Activated CD4-positive, alpha-beta T cell treated with anti-CD3 and anti-CD28 coated beads, Interleukin-2, amount 10 ng/mL, durations not matched to agents 24 days and 14 days (primary cell): ENCODE results near the gene CALN1. TPM values are rescaled to one million over a fixed set of nuclear protein-coding genes. Genes with fewer than 3 reads are reported as not detected.

Source experiments
- DNase-seq: peaks from one replicate; pipeline ENCODE4 v3.0.0; 2022
- H3K27ac Mint-ChIP-seq: one replicate; pipeline ENCODE4 v1.8.0; 2022; ENCODE audit warnings: mild to moderate bottlenecking, mixed read lengths
- H3K27me3 Mint-ChIP-seq: one replicate; pipeline ENCODE4 v1.8.0; 2022; ENCODE audit warnings: mixed read lengths
- H3K36me3 Mint-ChIP-seq: one replicate; pipeline ENCODE4 v1.8.0; 2022; ENCODE audit warnings: low read depth, mild to moderate bottlenecking, mixed read lengths
- H3K4me1 Mint-ChIP-seq: one replicate; pipeline ENCODE4 v1.8.0; 2021; ENCODE audit warnings: mixed read lengths
- H3K4me3 Mint-ChIP-seq: one replicate; pipeline ENCODE4 v1.8.0; 2022; ENCODE audit warnings: mild to moderate bottlenecking, moderate library complexity, mixed read lengths
- H3K9me3 Mint-ChIP-seq: one replicate; pipeline ENCODE4 v1.8.0; 2021; ENCODE audit warnings: mixed read lengths
- intact Hi-C: fragments of 100-400 bp; cut with micrococcal nuclease; formaldehyde crosslinking; loops from one replicate; pipeline ENCODE4 v1.15.1; 2023
- total RNA-seq: library from RNA; stranded (reverse); gene quantifications from 2 replicates; pipeline ENCODE4 v1.2.3, GENCODE V29; 2022

The CALN1 gene
- total RNA-seq, 1 donor from 2014 or later: not detected

DNA sequence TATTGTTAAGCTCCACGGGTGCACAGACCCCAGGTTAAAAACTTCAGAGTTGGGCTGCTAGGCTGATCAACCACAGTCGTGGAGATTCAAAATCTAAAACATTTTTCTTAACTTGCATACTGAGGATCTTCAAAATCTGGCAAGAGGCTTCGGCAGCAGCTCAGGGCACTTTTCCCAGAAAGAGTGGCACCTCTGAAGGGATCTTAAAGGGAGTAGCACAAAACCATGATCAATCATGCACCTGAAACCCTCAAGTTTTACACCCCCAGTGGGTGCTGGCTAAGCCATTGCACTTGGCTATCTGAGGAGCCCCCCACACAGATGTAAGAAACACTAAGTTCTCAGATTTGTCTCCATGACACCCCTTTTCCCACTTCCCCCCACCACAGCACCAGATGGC, 151.7 kb downstream of the CALN1 start:
- H3K9me3 Mint-ChIP-seq: no peaks in the 10 kb centered on the region
- no peaks in the 10 kb centered on the region for H3K4me1 Mint-ChIP-seq

GRCh38 chr7:72258074-72258473, 154.1 kb downstream of the CALN1 start:
- no peaks in the 10 kb centered on the region for H3K36me3 Mint-ChIP-seq
- H3K27ac Mint-ChIP-seq: no peak overlapping the region

More for the DNA sequence above, 151.7 kb downstream of the CALN1 start:
- H3K27me3 Mint-ChIP-seq: no peaks in the 10 kb centered on the region
- no peak for DNase-seq
- no peaks in the 10 kb centered on the region for H3K36me3 Mint-ChIP-seq
- intact Hi-C loops: no loop called here
- no peak overlapping the region for H3K27ac Mint-ChIP-seq
- H3K4me3 Mint-ChIP-seq: no peak overlapping the region

DNA sequence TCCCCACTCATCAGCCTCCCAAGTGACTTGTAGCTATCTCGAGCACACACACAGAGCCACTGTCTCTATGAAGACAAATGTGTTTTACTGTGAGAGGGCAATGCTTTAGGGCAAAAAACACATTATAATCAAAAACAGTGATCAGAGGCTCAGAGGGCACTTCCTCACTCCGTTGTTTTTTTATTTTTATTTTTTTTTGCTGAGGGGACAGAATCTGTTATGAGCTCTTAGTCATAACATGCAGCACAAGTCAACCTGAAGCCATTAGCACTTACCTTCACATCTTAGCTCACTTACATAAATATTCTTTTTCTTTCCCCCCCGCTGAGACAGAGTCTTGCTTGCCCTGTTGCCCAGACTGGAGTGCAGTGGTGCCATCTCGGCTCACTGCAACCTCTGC, 157.7 kb downstream of the CALN1 start:
- H3K36me3 Mint-ChIP-seq: no peaks in the 10 kb centered on the region
- peaks cover 4% of the 10 kb centered on the region for H3K9me3 Mint-ChIP-seq
- H3K4me3 Mint-ChIP-seq: no peak overlapping the region
- no peaks in the 10 kb centered on the region for H3K27me3 Mint-ChIP-seq
- no peaks in the 10 kb centered on the region for H3K4me1 Mint-ChIP-seq
- H3K27ac Mint-ChIP-seq: no peak overlapping the region
- intact Hi-C loops: no loop called here
- no peak for DNase-seq

More at GRCh38 chr7:72258074-72258473, 154.1 kb downstream of the CALN1 start:
- no peak for DNase-seq
- intact Hi-C loops: no loop called here
- no peaks in the 10 kb centered on the region for H3K27me3 Mint-ChIP-seq
- H3K9me3 Mint-ChIP-seq: no peaks in the 10 kb centered on the region
- H3K4me3 Mint-ChIP-seq: no peak overlapping the region
- no peaks in the 10 kb centered on the region for H3K4me1 Mint-ChIP-seq

- H3K4me3 Mint-ChIP-seq: no peak overlapping the region
- no peaks in the 10 kb centered on the region for H3K36me3 Mint-ChIP-seq
- H3K27me3 Mint-ChIP-seq: no peaks in the 10 kb centered on the region
- H3K27ac Mint-ChIP-seq: no peak overlapping the region
- no peak for DNase-seq
- peaks cover 8% of the 10 kb centered on the region for H3K9me3 Mint-ChIP-seq
- no peaks in the 10 kb centered on the region for H3K4me1 Mint-ChIP-seq
- intact Hi-C loops: no loop called here
Measured at GRCh38 chr7:72249106-72249505, 163.0 kb downstream of the CALN1 start.

- Mint-ChIP-seq H3K4me3 (no peak overlapping the region), H3K27me3 (no peaks in the 10 kb centered on the region), H3K4me1 (no peaks in the 10 kb centered on the region), H3K27ac (no peak overlapping the region), H3K9me3 (peaks cover 4% of the 10 kb centered on the region), H3K36me3 (no peaks in the 10 kb centered on the region)
- DNase-seq: no peak
- intact Hi-C loops: no loop called here
Measured at GRCh38 chr7:72244826-72245398, 167.2 kb downstream of the CALN1 start.

DNA sequence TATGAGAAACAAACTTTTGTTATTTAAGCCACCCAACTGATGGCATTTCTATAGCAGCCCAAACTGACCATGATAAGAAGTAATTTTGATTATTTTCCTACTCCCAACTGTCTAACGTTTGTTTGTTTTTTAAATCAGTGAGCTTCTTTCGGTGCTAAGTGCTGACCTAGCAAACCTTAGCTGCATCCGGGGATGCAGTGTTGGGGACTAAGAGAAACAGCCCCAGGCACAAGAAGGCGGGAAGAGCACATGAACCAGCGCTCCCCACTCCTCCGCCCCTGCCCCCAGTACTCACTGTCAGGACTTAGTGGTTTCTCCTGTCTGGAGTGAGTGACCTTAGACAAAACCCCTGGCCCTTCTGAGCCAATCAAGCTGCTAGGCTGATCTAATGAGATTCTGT, 168.8 kb downstream of the CALN1 start:
- Mint-ChIP-seq H3K4me1 (no peaks in the 10 kb centered on the region), H3K36me3 (no peaks in the 10 kb centered on the region), H3K9me3 (peaks cover 2% of the 10 kb centered on the region), H3K4me3 (no peak overlapping the region), H3K27ac (no peak overlapping the region), H3K27me3 (no peaks in the 10 kb centered on the region)
- intact Hi-C loops: no loop called here
- no peak for DNase-seq

- Mint-ChIP-seq H3K9me3 (no peaks in the 10 kb centered on the region), H3K36me3 (no peaks in the 10 kb centered on the region), H3K4me1 (no peaks in the 10 kb centered on the region), H3K4me3 (no peak overlapping the region), H3K27me3 (no peaks in the 10 kb centered on the region), H3K27ac (no peak overlapping the region)
- DNase-seq: no peak
- intact Hi-C loops: no loop called here
Measured at GRCh38 chr7:72235351-72235750, 176.8 kb downstream of the CALN1 start.

- Mint-ChIP-seq H3K4me3 (no peak overlapping the region), H3K36me3 (no peaks in the 10 kb centered on the region), H3K27ac (no peak overlapping the region), H3K27me3 (no peaks in the 10 kb centered on the region), H3K4me1 (no peaks in the 10 kb centered on the region), H3K9me3 (no peaks in the 10 kb centered on the region)
- intact Hi-C loops: no loop called here
- no peak for DNase-seq
Measured at GRCh38 chr7:72234086-72234485, 178.1 kb downstream of the CALN1 start.

DNA sequence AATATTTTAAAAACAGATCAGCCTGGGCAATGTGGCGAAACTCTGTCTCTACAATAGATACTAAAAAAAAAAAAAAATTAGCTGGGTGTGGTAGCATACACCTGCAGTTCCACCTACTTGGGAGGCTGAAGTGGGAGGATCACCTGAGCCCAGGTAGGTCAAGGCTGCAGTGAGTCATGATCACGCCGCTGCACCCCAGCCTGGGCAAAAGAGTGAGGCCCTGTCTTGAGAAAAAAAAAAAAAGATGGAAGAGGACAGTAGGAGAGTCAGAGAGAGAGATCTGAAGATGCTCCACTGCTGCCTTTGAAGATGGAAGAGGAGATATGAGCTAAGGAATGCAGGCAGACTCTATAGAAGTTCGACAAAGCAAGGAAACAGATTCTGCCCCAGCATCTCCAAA, 181.9 kb downstream of the CALN1 start:
- Mint-ChIP-seq H3K27ac (no peak overlapping the region), H3K4me1 (no peaks in the 10 kb centered on the region), H3K27me3 (no peaks in the 10 kb centered on the region), H3K36me3 (no peaks in the 10 kb centered on the region), H3K4me3 (no peak overlapping the region), H3K9me3 (peaks cover 7% of the 10 kb centered on the region)
- intact Hi-C loops: no loop called here
- no peak for DNase-seq

DNA sequence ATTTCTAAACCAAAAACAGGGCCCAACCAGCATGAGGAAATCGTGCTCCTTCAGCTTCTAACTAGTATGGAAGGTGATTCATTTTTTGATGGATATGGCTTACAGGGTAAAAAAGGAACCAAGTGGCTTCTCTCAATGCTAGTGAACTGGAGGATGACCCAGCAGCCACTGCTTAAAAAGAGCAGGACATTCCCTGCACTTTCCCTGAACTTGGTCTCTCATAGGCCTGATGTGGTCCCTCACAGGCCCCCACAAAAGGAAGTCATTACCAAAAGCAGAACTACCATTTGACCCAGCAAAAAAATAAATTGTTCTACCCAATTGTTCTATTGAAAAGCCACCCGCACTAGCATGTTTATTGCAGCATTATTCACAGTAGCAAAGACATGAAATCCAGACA, 188.8 kb downstream of the CALN1 start:
- intact Hi-C loops: no loop called here
- no peaks in the 10 kb centered on the region for H3K36me3 Mint-ChIP-seq

GRCh38 chr7:72222136-72222535, 190.0 kb downstream of the CALN1 start:
- Mint-ChIP-seq H3K4me3 (no peak overlapping the region), H3K36me3 (no peaks in the 10 kb centered on the region), H3K9me3 (peaks cover 17% of the 10 kb centered on the region), H3K27me3 (no peaks in the 10 kb centered on the region), H3K27ac (no peak overlapping the region), H3K4me1 (no peaks in the 10 kb centered on the region)
- DNase-seq: no peak
- intact Hi-C loops: no loop called here

More for the DNA sequence above, 188.8 kb downstream of the CALN1 start:
- H3K27me3 Mint-ChIP-seq: no peaks in the 10 kb centered on the region
- H3K4me1 Mint-ChIP-seq: no peaks in the 10 kb centered on the region
- no peak for DNase-seq
- no peak overlapping the region for H3K27ac Mint-ChIP-seq
- H3K9me3 Mint-ChIP-seq: peaks cover 14% of the 10 kb centered on the region
- H3K4me3 Mint-ChIP-seq: no peak overlapping the region

GRCh38 chr7:72219500-72219899, 192.6 kb downstream of the CALN1 start:
- H3K27me3 Mint-ChIP-seq: no peaks in the 10 kb centered on the region
- no peaks in the 10 kb centered on the region for H3K4me1 Mint-ChIP-seq
- H3K4me3 Mint-ChIP-seq: no peak overlapping the region
- peaks cover 11% of the 10 kb centered on the region for H3K9me3 Mint-ChIP-seq
- H3K27ac Mint-ChIP-seq: no peak overlapping the region
- intact Hi-C loops: no loop called here
- DNase-seq: no peak
- no peaks in the 10 kb centered on the region for H3K36me3 Mint-ChIP-seq

- intact Hi-C loops: no loop called here
- H3K4me3 Mint-ChIP-seq: no peak overlapping the region
- no peak overlapping the region for H3K27ac Mint-ChIP-seq
- no peak for DNase-seq
- H3K36me3 Mint-ChIP-seq: no peaks in the 10 kb centered on the region
- H3K27me3 Mint-ChIP-seq: no peaks in the 10 kb centered on the region
- H3K4me1 Mint-ChIP-seq: no peaks in the 10 kb centered on the region
- H3K9me3 Mint-ChIP-seq: peaks cover 9% of the 10 kb centered on the region
Measured at GRCh38 chr7:72217151-72217550, 195.0 kb downstream of the CALN1 start.

DNA sequence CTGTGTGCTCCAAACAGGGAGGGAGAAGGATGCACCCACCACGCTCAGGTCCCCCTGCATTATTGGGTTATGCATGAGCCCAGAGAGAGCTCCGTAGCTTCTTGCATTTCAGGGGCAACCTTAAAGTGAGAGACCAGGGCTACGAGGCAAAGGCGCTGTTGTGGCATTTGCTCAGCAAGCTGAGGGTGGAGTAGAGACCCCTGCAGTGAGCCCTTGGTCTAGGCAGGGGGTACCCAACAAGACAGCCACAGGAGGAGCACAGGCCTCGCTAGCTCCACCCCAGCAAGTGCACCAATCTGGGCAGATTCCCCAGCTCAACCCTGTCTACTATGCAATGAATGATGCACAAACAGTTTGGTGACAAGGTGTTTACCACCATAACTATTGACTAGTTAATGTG, 198.4 kb downstream of the CALN1 start:
- H3K4me3 Mint-ChIP-seq: no peak overlapping the region
- no peaks in the 10 kb centered on the region for H3K27me3 Mint-ChIP-seq
- H3K27ac Mint-ChIP-seq: no peak overlapping the region
- H3K9me3 Mint-ChIP-seq: peaks cover 4% of the 10 kb centered on the region
- no peak for DNase-seq
- H3K36me3 Mint-ChIP-seq: no peaks in the 10 kb centered on the region
- intact Hi-C loops: no loop called here
- H3K4me1 Mint-ChIP-seq: no peaks in the 10 kb centered on the region

GRCh38 chr7:72213081-72213480, 199.1 kb downstream of the CALN1 start:
- H3K27me3 Mint-ChIP-seq: no peaks in the 10 kb centered on the region
- H3K9me3 Mint-ChIP-seq: peaks cover 4% of the 10 kb centered on the region
- DNase-seq: no peak
- intact Hi-C loops: no loop called here
- no peak overlapping the region for H3K27ac Mint-ChIP-seq
- no peaks in the 10 kb centered on the region for H3K36me3 Mint-ChIP-seq
- no peaks in the 10 kb centered on the region for H3K4me1 Mint-ChIP-seq
- no peak overlapping the region for H3K4me3 Mint-ChIP-seq
